BJ (cell line): Measurements from ENCODE around the gene ZBTB39. TPM values are rescaled to one million over a fixed set of nuclear protein-coding genes. Genes with fewer than 3 reads are reported as not detected.

ENCODE experiments used
- CTCF ChIA-PET: fragments of 350-600 bp; formaldehyde crosslinking; extraction: SDS; loops from one replicate; lab custom pipeline; 2021; ENCODE audit warnings: antibody characterized with exemption, inconsistent platforms; lab: Yijun Ruan, JAX
- POLR2A ChIA-PET: fragments of 300-600 bp; sonication (Branson Sonifier 250); formaldehyde crosslinking; extraction: SDS; loops from one replicate; lab custom pipeline; 2021; ENCODE audit warnings: antibody characterized with exemption; lab: Charles Lee
- DNase-seq: peaks from one replicate; pipeline ENCODE4 v3.0.0-alpha.2; 2011; ENCODE audit warnings: low read depth
- H3K27me3 ChIP-seq: 2 replicates; pipeline ENCODE4 v1.6.0; 2011; ENCODE audit warnings: low read length; ENCODE audit not compliant: control insufficient read depth, insufficient read depth
- H3K36me3 ChIP-seq: 2 replicates; pipeline ENCODE4 v1.5.1; 2011; ENCODE audit warnings: low read length; ENCODE audit not compliant: control insufficient read depth, insufficient read depth
- H3K4me3 ChIP-seq: 2 replicates; pipeline ENCODE4 v1.5.1; 2011; ENCODE audit warnings: low read depth, mild to moderate bottlenecking, control low read depth, low read length
- polyA plus RNA-seq: library from polyadenylated mRNA; depleted of rRNA; stranded (reverse); fragments of >200 nt; gene quantifications from 2 replicates; pipeline ENCODE4 v1.2.3, GENCODE V29; 2011
- TF ChIP-seq, protein P1 (sequence below): IDR thresholded peaks from 2 replicates; pipeline ENCODE4 v1.5.1; 2011; ENCODE audit warnings: low read depth, mild to moderate bottlenecking, control low read depth, inconsistent platforms, low read length, moderate library complexity; ENCODE audit not compliant: insufficient read depth

The ZBTB39 gene
- polyA plus RNA-seq, 1 experiment, result 4.2 TPM

DNA sequence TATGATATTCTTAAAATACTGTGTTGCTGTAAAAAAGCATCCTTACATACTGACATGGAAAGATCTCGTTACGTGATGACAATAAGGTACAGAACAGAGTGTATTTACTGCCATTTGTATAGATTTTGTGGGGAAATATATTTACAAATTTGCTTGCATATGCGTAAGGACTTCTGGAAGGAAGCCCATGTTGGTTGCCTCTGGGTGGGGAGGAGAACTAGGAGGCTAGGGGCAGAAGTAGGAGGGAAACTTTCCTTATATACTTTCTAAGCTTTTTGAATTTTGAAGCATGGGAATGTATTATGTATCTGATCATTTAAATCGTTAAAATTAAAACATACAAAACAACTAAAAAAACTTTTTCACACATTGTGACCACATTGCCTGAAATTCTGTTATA is 33.9 kb upstream of the ZBTB39 start:
- Histone ChIP-seq H3K27me3 (peaks cover 18% of the 10 kb centered on the region), H3K4me3 (no peak overlapping the region), H3K36me3 (no peaks in the 10 kb centered on the region)
- TF ChIP-seq, protein P1, sequence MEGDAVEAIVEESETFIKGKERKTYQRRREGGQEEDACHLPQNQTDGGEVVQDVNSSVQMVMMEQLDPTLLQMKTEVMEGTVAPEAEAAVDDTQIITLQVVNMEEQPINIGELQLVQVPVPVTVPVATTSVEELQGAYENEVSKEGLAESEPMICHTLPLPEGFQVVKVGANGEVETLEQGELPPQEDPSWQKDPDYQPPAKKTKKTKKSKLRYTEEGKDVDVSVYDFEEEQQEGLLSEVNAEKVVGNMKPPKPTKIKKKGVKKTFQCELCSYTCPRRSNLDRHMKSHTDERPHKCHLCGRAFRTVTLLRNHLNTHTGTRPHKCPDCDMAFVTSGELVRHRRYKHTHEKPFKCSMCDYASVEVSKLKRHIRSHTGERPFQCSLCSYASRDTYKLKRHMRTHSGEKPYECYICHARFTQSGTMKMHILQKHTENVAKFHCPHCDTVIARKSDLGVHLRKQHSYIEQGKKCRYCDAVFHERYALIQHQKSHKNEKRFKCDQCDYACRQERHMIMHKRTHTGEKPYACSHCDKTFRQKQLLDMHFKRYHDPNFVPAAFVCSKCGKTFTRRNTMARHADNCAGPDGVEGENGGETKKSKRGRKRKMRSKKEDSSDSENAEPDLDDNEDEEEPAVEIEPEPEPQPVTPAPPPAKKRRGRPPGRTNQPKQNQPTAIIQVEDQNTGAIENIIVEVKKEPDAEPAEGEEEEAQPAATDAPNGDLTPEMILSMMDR, result no peak
- ChIA-PET CTCF (interaction anchor here (0.6 to 1.4 kb wide), 3 partner anchors 10 to 46 kb away, joined by 3 to 4 read pairs (median 3); partner anchors contain the start of gene MYO1A), POLR2A (no interaction called here)
- no peak for DNase-seq

DNA sequence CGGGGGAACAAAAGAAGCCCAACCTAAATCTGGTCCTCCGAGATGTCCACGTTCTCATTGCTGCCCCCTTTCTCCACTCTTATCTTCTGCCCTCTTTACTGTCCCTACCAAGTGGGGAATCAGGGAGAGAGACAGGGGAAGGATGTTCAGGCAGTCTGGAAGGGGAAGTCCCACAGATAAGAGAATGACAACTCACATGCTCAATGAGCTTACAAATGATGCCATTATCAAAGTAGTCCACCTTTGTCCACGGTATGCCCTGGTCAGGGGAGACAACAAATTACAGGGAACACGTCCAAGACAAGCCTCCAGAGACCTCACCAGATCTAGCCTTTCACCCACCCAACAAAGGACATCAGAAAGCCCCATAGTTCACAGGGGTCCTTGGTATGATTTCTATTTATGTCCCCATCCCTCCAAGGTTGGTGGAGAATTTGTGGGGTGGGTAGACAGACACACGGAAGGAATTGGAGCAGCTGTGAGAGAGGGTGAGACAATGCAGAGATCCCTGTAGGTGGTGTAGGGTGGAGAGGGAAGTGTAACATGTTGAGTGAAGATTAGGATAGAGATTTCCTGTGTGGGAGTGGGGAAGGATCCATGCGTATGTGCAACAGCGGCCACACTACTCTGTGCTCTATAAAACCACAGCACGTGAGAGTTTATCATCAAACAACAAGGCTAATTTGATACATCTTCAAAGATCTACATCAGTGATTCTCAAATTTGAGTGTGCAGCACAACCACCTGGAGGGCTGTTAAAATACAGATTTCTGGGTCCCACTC is 32.9 kb upstream of the ZBTB39 start:
- Histone ChIP-seq H3K36me3 (no peaks in the 10 kb centered on the region), H3K27me3 (peaks cover 20% of the 10 kb centered on the region), H3K4me3 (no peak overlapping the region)
- CTCF ChIA-PET, result interaction anchor here (1.0 to 1.2 kb wide), 2 partner anchors 19 to 23 kb away, joined by 3 read pairs; no protein-coding TSS in a partner anchor
- TF ChIP-seq, protein P1, result no peak
- no peak for DNase-seq
- POLR2A ChIA-PET, result no interaction called here

DNA sequence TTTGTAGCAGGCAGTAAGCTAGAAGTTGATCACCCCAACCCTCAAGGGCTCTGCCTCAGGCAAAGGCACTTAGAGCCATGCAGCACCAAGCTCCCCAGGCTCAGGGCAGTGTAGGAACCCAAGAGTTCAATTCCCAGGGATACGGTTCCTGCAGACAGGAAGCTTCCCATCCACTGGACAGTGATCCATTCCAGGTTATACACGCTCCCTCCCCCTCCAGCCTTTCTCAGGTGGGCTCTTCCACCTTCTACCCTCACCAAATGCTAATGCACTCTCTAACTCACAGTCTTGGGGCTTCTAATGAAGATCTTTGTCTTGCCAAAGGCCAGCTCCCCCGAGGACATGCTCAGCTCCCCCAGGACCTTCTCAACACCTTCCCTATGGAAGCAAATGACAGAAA is 30.9 kb upstream of the ZBTB39 start:
- ChIA-PET POLR2A (no interaction called here), CTCF (interaction anchor here (0.8 to 1.8 kb wide), 3 partner anchors 12 to 51 kb away, joined by 3 to 4 read pairs (median 3); no protein-coding TSS in a partner anchor)
- TF ChIP-seq, protein P1, result no peak
- no peak for DNase-seq
- no peaks in the 10 kb centered on the region for H3K36me3 ChIP-seq
- no peak overlapping the region for H3K4me3 ChIP-seq
- H3K27me3 ChIP-seq, result peaks cover 14% of the 10 kb centered on the region

DNA sequence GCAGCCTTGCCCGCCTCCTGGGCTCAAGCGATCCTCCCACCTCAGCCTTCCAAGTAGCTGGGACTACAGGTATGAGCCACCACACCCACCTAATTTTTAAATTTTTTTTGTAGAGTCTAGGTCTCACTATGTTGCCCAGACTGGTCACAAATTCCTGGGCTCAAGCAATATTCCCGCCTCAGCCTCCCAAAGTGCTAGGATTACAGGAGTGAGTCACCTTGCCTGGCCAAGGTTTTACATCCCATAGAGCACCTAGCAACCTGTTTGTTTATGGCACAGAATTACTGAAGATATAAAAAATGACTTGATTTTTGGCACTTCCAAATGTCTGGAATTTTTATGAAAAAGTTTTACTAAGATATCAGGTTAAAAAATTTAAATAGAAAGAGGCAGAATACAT is 27.1 kb upstream of the ZBTB39 start:
- Histone ChIP-seq H3K36me3 (no peaks in the 10 kb centered on the region), H3K27me3 (peaks cover 15% of the 10 kb centered on the region), H3K4me3 (no peak overlapping the region)
- ChIA-PET CTCF (interaction anchor here (1.3 to 2.2 kb wide), 4 partner anchors 10 to 27 kb away, joined by 3 to 5 read pairs (median 4); partner anchors contain the start of gene MYO1A), POLR2A (no interaction called here)
- TF ChIP-seq, protein P1, result no peak
- DNase-seq, result no peak

DNA sequence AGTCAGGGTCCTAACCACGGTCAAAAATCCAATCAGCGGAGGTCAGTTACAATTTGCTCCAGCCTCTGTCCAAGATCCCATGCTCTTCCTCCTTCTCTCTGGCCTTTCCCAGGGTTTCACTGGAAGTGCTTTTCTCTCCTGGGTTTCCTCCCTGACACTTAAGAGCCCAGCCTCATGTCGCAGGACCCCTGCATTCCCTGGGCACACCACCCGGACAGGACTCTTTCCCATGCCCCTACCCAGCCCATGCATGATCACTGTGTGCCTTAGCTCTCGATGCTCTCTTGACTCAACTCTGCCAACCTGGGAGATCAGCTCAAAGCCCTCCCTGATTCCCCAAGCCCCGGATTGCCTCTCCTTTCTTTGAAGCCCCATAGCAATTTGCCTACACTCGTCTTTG is 25.4 kb upstream of the ZBTB39 start:
- Histone ChIP-seq H3K36me3 (no peaks in the 10 kb centered on the region), H3K27me3 (peaks cover 19% of the 10 kb centered on the region), H3K4me3 (no peak overlapping the region)
- TF ChIP-seq, protein P1, result no peak
- ChIA-PET POLR2A (no interaction called here), CTCF (interaction anchor here (0.7 to 1.2 kb wide), 5 partner anchors 16 to 31 kb away, joined by 3 to 4 read pairs (median 3); partner anchors contain the start of gene MYO1A)
- DNase-seq, result no peak
